ELF-1 (cell line): ENCODE results near the gene CLSTN3.

Experiments
- DNase-seq: peaks from one replicate; pipeline ENCODE4 v3.0.0-alpha.2; 2016; ENCODE audit warnings: low read depth, low spot score

Gene CLSTN3

GRCh38 chr12:7188562-7189397 is 58.6 kb downstream of the CLSTN3 start:
- DNase-seq: peak; percentile 97

DNA sequence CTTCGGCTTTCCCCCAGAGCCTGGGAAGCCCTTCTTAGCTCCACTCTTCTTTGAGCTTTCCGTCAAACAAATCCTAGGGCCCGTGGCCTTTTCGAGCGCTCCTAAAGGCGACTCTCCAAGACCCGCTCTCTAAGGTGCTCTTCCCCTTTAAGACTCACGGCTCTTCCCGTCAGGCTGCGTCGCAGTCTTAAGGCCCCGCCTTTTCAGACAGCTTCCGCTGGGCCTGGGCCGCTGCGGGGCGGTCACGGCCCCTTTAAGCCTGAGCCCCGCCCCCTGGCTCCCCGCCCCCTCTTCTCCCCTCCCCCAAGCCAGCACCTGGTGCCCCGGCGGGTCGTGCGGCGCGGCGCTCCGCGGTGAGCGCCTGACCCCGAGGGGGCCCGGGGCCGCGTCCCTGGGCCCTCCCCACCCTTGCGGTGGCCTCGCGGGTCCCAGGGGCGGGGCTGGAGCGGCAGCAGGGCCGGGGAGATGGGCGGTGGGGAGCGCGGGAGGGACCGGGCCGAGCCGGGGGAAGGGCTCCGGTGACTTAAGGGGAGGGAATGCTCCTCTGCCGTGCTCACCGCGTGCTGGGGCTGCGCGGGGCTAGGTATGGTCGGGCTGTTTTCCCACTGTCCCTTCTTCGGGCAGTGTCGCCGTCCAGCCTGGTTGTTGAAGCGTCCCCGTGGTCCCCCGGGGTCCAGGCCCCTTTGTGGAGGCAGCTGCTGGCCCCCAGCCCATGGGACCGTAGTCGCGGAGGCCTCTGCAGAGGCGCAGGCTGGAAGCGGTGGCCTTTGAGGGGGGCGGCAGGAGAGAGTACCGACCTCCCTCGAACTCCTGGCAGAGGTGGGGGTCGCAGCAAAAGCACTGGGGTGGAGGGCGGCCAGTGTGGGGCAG is 59.5 kb downstream of the CLSTN3 start, which contains the start of gene PEX5:
TSS of gene PEX5 (plus strand) at position 289 of the 870 bp plus-strand sequence. CDS start 692 bp downstream, outside the sequence.
- DNase-seq: peak; percentile 87

GRCh38 chr12:7190268-7191055 is 60.3 kb downstream of the CLSTN3 start:
- no peak for DNase-seq

DNA sequence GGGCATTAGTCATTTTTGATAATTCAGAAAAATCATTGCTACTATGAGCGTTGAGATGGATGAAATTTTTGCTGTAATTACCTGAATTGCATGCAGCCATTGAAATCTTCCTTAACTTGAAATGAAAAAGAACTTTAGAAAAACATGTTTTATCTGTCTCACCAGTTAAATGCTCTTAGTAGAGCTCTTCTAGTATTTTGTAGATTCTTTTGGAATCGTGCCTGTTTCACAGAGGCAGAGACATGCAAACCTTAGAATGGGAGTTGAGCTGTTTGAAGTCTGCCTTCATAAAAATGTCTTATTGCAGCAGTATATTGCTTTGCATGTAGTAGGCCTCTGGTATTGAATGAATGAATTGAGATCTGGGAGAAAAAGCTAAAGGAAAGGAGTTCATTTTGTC is 63.5 kb downstream of the CLSTN3 start:
- DNase-seq: no peak

GRCh38 chr12:7197841-7198240 is 67.7 kb downstream of the CLSTN3 start:
- no peak for DNase-seq

DNA sequence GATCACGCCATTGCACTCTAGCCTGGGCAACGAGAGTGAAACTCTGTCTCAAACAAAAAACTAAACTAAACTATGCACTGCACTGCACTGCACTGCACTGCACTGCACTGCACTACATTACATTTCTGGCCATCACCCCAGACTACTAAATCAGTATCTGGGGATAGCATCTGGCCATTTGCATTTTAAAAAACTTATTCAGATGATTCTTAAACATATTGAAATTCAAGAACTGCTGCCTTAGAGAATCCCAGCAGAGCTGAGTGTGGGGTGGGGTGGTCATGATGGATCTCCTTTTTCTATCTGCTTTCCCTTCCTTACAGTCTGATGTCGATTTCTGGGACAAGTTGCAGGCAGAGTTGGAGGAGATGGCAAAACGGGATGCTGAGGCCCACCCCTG is 72.9 kb downstream of the CLSTN3 start:
- DNase-seq: no peak

GRCh38 chr12:7205091-7205490 is 74.9 kb downstream of the CLSTN3 start:
- no peak for DNase-seq

- no peak for DNase-seq
Measured at GRCh38 chr12:7206691-7207090, 76.5 kb downstream of the CLSTN3 start.

DNA sequence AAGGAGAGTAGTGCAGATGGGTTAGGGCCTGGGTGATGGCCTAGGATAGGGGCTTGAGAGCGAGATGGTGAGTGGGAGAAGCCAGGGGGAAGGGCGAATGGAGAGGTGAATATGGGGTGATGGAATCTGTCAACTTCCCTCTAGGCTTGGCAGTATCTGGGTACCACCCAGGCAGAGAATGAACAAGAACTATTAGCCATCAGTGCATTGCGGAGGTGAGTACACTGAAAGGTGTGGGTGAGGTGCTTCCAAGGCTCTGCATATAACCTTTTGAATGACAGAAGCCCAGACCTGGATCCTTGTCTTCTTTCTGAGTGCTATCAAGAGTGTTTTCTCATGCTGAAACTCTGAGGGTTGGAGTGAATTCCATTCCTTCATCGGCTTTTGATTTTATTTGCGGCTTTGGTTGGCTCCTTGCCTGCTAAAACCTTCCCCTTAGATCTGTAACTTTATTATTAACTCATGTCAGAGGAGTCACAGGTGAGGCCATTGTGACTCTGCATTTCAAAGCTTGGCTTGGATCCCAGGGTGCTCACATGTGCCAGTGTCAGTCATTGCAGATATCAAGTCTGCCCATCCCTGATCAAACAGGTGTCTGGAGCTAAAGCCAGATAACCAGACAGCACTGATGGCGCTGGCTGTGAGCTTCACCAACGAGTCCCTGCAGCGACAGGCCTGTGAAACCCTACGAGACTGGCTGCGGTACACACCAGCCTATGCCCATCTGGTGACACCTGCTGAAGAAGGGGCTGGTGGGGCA is 77.9 kb downstream of the CLSTN3 start:
- no peak for DNase-seq
